CD4-positive, alpha-beta T cell treated with Interleukin-15 for 4 hours (primary cell): ENCODE data around the gene TCHP.
"Not testable (repeated sequence)": the region's sequence is repeated elsewhere in the genome, so short reads cannot be mapped to it uniquely, and the experiment has no call there.

ENCODE experiments used
- DNase-seq: peaks from one replicate; pipeline ENCODE4 v3.0.0-alpha.2; 2020; ENCODE audit warnings: low spot score

Gene TCHP, protein sequence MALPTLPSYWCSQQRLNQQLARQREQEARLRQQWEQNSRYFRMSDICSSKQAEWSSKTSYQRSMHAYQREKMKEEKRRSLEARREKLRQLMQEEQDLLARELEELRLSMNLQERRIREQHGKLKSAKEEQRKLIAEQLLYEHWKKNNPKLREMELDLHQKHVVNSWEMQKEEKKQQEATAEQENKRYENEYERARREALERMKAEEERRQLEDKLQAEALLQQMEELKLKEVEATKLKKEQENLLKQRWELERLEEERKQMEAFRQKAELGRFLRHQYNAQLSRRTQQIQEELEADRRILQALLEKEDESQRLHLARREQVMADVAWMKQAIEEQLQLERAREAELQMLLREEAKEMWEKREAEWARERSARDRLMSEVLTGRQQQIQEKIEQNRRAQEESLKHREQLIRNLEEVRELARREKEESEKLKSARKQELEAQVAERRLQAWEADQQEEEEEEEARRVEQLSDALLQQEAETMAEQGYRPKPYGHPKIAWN

GRCh38 chr12:109899783-109900751 is at the start of gene TCHP:
TSS of gene TCHP (plus strand) at chr12:109900274. CDS start at chr12:109903027, 2,753 bp downstream.
- peak; percentile 81 for DNase-seq

GRCh38 chr12:109850518-109850917 is 49.6 kb upstream of the TCHP start:
- DNase-seq, result not testable (repeated sequence)

DNA sequence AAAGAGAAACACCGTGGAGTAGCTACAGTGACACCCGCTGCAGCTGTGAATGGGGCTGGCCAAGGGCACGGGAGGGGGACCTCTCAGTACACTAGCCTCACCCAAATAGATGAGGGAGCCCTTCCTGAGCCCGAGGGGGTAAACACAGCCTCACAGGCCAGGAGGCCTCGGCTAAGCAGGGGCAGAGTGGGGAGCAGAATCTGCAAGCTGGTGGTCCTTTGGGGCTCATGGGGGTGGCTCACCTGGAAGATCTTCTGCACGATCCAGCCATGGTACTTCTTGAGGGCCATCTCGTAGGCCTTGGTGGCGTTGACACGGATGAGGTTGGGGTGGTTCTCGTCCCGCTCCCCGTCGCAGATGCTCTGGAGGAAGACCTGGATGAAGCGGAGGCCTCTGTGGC is 44.7 kb upstream of the TCHP start:
- DNase-seq, result no peak

DNA sequence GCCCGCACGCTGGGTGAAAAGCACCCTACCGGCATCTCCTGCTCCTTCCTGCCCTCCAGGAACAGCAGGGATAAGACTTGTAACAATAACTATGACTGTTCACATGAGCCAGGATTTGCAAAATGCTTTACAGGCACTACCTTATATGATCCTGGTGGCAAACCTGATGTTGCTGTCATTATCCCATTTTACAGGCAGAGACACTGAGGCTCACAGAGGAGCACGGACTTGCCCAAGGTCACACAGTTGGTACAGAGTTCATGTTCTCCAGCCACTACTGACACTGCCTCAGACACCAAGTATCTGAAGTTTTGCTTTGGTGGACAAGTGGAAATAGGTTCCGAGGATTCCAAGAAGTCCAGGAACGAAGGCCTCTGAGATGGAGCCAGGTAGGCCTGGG is 42.4 kb upstream of the TCHP start:
- no peak for DNase-seq

GRCh38 chr12:109858764-109859163 is 41.3 kb upstream of the TCHP start:
- no peak for DNase-seq

GRCh38 chr12:109860977-109861376 is 39.1 kb upstream of the TCHP start:
- no peak for DNase-seq

DNA sequence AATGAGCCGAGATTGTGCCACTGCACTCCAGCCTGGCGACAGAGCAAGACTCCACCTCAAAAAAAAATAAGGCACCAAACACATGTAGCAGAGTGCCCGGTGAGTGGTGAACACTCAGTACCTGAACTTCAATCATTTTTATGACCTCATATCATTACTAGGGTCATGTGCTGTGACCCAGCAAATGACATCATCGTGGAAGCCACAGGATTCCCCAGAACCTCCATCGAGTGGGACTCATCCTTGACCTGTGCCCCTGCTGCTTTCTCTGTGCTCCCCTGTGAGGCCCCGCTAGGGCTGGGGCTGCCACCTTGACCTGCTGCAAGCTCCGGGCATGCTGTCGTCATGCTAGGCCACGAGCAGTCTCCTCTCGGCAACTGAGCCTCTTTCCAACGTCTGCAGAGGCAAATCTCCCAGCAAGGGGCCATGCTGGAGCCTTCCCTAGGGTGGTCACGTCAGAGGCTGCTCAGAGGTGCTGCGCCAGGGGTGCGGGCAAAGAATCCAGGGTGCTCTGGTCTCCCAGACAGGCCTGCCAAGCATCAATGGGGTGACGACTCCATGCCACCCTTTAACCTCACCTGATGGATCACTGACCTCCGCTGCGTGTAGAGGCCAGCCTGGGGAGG is 38.3 kb upstream of the TCHP start:
- DNase-seq, result no peak

DNA sequence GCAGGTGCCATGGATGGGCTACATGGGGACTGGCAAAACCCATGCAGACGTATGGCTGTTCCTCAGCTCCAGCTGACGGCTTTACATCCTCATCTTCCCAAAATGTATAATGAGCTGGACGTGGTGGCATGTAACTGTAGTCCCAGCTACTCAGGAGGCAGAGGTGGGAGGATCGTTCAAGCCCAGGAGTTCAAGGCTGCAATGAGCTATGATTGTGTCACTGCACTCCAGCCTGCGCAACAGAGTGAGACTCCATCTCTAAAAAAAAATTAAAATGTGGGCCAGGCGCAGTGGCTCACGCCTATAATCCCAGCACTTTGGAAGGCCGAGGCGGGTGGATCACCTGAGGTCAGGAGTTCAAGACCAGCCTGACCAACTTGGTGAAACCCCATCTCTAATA is 37.6 kb upstream of the TCHP start:
- DNase-seq, result not testable (repeated sequence)

DNA sequence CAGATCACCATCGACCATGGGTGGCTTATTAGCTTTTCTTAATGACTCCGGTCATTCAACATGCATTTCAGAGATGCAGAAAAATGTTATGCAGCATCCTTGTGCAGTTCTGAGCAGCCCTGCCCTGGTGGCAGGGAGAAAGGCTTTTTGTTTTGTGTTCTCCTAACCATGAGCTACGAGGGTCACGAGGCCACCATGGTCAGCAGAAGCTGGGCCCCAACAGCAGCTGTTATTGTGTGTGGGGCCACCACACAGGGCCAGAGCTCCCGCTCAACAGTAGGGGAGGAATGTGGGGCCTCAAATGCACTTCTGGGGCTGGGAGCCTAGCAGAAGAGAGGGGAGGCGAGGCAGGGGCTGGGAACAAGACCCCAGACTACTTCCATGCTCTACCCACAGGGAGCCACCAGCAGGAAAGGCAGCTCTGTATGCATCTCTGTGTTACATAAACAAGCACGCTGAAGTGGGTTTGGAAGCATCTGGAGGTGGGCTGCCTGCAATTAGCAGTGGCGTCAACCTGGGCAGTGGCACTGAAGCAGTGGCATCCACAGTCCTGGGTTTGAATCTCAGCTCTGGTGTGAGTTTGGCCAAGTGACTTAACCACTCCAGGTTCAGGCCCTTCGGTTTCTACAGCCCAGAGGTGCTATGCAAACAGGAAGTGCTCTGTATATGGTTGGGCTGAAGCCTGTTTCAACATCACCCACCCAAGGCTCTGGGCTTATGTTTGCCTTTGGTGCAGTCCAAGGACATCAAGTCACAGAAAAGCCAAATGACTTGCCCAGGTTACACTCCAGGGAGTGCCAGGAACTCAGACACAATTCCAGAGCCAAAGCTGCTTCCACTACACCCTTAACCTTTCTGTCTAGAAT is 36.0 kb upstream of the TCHP start:
- peak; percentile 8 for DNase-seq

GRCh38 chr12:109864916-109865315 is 35.2 kb upstream of the TCHP start:
- no peak for DNase-seq

GRCh38 chr12:109868182-109869051 is 31.7 kb upstream of the TCHP start:
- no peak for DNase-seq

- DNase-seq, result no peak
Measured at GRCh38 chr12:109870648-109871047, 29.4 kb upstream of the TCHP start.

DNA sequence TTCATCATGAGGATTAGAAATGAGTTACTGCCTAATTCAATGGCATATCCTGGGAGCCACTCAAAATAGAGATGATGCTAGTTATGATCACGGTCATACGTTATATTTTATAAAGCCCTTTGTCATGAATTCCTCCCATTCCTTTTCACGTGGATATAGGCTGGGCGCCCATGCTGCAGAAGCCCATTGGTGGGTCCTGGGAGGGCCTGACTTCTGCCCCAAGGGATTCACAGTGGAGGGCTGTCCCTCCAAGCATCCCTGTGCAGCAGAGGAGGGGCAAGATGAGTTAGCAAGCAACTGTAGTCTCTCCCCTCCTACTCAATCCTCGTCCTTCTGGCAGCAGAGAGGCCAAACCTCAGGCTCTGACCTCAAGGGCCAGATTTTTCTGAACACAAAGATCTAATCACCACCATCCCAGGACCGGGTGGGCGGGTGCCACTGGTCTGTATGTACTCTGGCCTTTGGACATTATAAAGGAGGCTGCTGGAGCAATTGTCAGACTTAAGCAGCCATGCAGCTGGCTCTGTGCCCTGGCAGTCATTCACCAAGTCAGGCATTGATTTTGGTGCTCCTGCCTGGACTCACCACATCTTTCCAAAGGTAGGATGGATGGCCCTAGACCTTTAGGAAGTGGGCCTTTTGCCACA is 28.3 kb upstream of the TCHP start:
- no peak for DNase-seq

- no peak for DNase-seq
Measured at GRCh38 chr12:109873653-109874052, 26.4 kb upstream of the TCHP start.

GRCh38 chr12:109875572-109876131 is 24.4 kb upstream of the TCHP start:
- no peak for DNase-seq

GRCh38 chr12:109876406-109876805 is 23.7 kb upstream of the TCHP start:
- DNase-seq, result no peak

- DNase-seq, result no peak
Measured at GRCh38 chr12:109877504-109878246, 22.4 kb upstream of the TCHP start.

DNA sequence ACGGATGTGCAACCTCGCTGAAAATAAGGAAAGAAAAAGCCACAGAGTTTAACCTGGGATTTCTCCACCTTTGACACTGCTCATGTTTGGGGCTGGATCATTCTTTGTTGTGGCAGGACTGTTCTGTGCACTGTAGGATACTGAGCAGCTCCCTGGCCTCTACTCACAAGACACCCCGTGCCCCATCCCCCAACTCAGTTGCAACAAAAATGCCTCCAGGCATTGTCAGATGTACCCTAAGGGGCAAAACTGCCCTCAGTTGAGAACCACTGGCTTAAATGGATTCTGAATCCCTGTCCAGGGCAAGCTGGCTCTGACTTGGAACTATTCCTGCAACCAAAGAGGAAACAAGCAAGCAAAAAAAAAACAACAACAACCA is 21.8 kb upstream of the TCHP start:
- DNase-seq, result no peak

DNA sequence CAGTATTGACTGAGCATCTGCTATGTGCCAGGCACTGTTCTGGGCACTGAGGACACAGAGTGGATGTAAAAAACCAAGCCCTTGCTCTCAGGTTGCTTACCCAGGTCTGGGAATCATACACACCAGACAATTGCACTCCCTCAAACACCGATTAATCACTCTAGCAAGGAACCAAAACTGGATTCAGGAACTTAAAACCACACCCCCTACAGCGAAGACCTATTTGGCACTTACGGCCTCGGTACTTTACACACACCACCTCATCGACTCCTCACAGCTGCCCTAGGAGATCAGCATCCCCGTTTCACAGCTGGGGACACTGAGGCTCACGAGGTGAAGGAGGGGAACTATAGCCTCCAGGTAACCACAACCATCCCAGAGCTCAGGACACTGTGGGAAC is 21.3 kb upstream of the TCHP start:
- no peak for DNase-seq
